IMR-90 (cell line): Measurements from ENCODE around the gene BCAS3. TPM values are rescaled to one million over a fixed set of nuclear protein-coding genes. Genes with fewer than 3 reads are reported as not detected.

Experiments used
- ATAC-seq: fragments of 200-7000 bp; cut with Tn5 transposase; 2 replicates; pipeline ENCODE4 v1.9.1; 2020; ENCODE audit warnings: low read depth, mild to moderate bottlenecking, moderate library complexity
- BruUV-seq: library from RNA; stranded (reverse); fragments of 400-500 nt; replicated peaks from 2 replicates; lab custom pipeline; 2021; lab: Mats Ljungman, UMichigan
- CTCF ChIA-PET: fragments of 300-600 bp; formaldehyde crosslinking; extraction: SDS; loops from one replicate; lab custom pipeline; 2021; ENCODE audit warnings: antibody characterized with exemption; lab: Yijun Ruan, JAX
- POLR2A ChIA-PET: fragments of 300-600 bp; sonication (Branson Sonifier 250); formaldehyde crosslinking; loops from one replicate; lab custom pipeline; 2022; ENCODE audit warnings: antibody characterized with exemption; ENCODE audit not compliant: unreplicated experiment; lab: Charles Lee
- DNase-seq: peaks from one replicate; pipeline ENCODE4 v3.0.0; 2013
- H2AFZ ChIP-seq: replicated peaks from 2 replicates; pipeline ENCODE3; 2013; ENCODE audit warnings: low read length, mild to moderate bottlenecking; ENCODE audit not compliant: poor library complexity
- H2AK5ac ChIP-seq: 2 replicates; pipeline ENCODE4 v1.6.1; 2013; ENCODE audit warnings: low read depth, low read length, inconsistent platforms
- H2AK9ac ChIP-seq: replicated peaks from 2 replicates; pipeline ENCODE3; 2013; ENCODE audit warnings: mild to moderate bottlenecking, low read depth, low read length, moderate library complexity; ENCODE audit not compliant: poor library complexity
- H2BK120ac ChIP-seq: 2 replicates; pipeline ENCODE4 v1.6.1; 2013; ENCODE audit warnings: low read depth, low read length, inconsistent platforms
- H2BK15ac ChIP-seq: 3 replicates; pipeline ENCODE4 v1.6.1; 2013; ENCODE audit warnings: low read depth, low read length, inconsistent platforms
- H2BK20ac ChIP-seq: 2 replicates; pipeline ENCODE4 v1.6.1; 2013; ENCODE audit warnings: low read depth, mild to moderate bottlenecking, inconsistent platforms, low read length, moderate library complexity
- H2BK5ac ChIP-seq: 2 replicates; pipeline ENCODE4 v1.6.1; 2013; ENCODE audit warnings: mild to moderate bottlenecking, low read depth, low read length, inconsistent platforms; ENCODE audit not compliant: poor library complexity, severe bottlenecking
- H3K14ac ChIP-seq: replicated peaks from 2 replicates; pipeline ENCODE4 v1.6.1; 2013; ENCODE audit warnings: low read depth, low read length, inconsistent platforms
- H3K18ac ChIP-seq: 2 replicates; pipeline ENCODE4 v1.6.1; 2013; ENCODE audit warnings: low read depth, low read length, control low read depth
- H3K23ac ChIP-seq: 2 replicates; pipeline ENCODE4 v1.6.1; 2013; ENCODE audit warnings: low read depth, low read length, inconsistent platforms
- H3K27ac ChIP-seq: 2 replicates; pipeline ENCODE4 v1.5.1; 2013; ENCODE audit warnings: mild to moderate bottlenecking, control low read depth, low read length; ENCODE audit not compliant: insufficient read depth
- H3K27me3 ChIP-seq: 2 replicates; pipeline ENCODE4 v1.6.1; 2013; ENCODE audit warnings: low read length; ENCODE audit not compliant: control insufficient read depth, insufficient read depth
- H3K36me3 ChIP-seq: 2 replicates; pipeline ENCODE4 v1.6.1; 2013; ENCODE audit warnings: low read length, mixed read lengths; ENCODE audit not compliant: control insufficient read depth, insufficient read depth
- H3K4ac ChIP-seq: 2 replicates; pipeline ENCODE4 v1.6.1; 2013; ENCODE audit warnings: low read depth, low read length, inconsistent platforms
- H3K4me1 ChIP-seq: 2 replicates; pipeline ENCODE4 v1.6.1; 2013; ENCODE audit warnings: low read length, mixed read lengths; ENCODE audit not compliant: control insufficient read depth, insufficient read depth
- H3K4me2 ChIP-seq: 2 replicates; pipeline ENCODE4 v1.6.1; 2013; ENCODE audit warnings: low read depth, mild to moderate bottlenecking, control low read depth, low read length, moderate library complexity
- H3K4me3 ChIP-seq: 2 replicates; pipeline ENCODE4 v1.5.1; 2013; ENCODE audit warnings: low read depth, mild to moderate bottlenecking, control low read depth, low read length, moderate library complexity; ENCODE audit not compliant: insufficient read depth
- H3K56ac ChIP-seq: 2 replicates; pipeline ENCODE4 v1.6.1; 2013; ENCODE audit warnings: low read length, inconsistent platforms; ENCODE audit not compliant: insufficient read depth; ENCODE audit errors: extremely low read depth
- H3K79me1 ChIP-seq, 2 experiments: 2 replicates each; pipeline ENCODE4 v1.6.1; 2013; ENCODE audit warnings: low read length in 2 of 2, inconsistent platforms in 1 of 2, low read depth in 1 of 2
- H3K9ac ChIP-seq: 2 replicates; pipeline ENCODE4 v1.6.1; 2013; ENCODE audit warnings: low read depth, low read length, control low read depth
- H3K9me1 ChIP-seq: 2 replicates; pipeline ENCODE4 v1.6.1; 2013; ENCODE audit warnings: low read length, inconsistent platforms; ENCODE audit not compliant: insufficient read depth
- H3K9me3 ChIP-seq: 2 replicates; pipeline ENCODE4 v1.6.1; 2013; ENCODE audit warnings: low read length; ENCODE audit not compliant: control insufficient read depth, insufficient read depth
- H4K20me1 ChIP-seq: 2 replicates; pipeline ENCODE4 v1.6.1; 2013; ENCODE audit warnings: low read length, inconsistent platforms; ENCODE audit not compliant: insufficient read depth
- H4K5ac ChIP-seq: 2 replicates; pipeline ENCODE4 v1.6.1; 2013; ENCODE audit warnings: mild to moderate bottlenecking, low read depth, low read length, control low read depth
- H4K8ac ChIP-seq, 2 experiments: 2 replicates each; pipeline ENCODE4 v1.6.1; 2013; ENCODE audit warnings: low read depth in 2 of 2, low read length in 2 of 2, control low read depth in 1 of 2, inconsistent platforms in 1 of 2
- H4K91ac ChIP-seq: 2 replicates; pipeline ENCODE4 v1.6.1; 2013; ENCODE audit warnings: low read depth, low read length, inconsistent platforms; ENCODE audit not compliant: insufficient read depth
- BHLHE40 ChIP-seq: fragments of 150-350 bp; IDR thresholded peaks from 2 replicates; pipeline ENCODE4 v1.6.1; 2016; ENCODE audit warnings: mild to moderate bottlenecking, low read depth, low read length
- CHD1 ChIP-seq: IDR thresholded peaks from 2 replicates; pipeline ENCODE4 v1.6.1; 2012; ENCODE audit warnings: low read depth, low read length, improper control_type of control experiment
- FOS ChIP-seq: fragments of 150-350 bp; IDR thresholded peaks from 2 replicates; pipeline ENCODE4 v1.6.1; 2016; ENCODE audit warnings: low read depth, low read length
- MXI1 ChIP-seq: IDR thresholded peaks from 2 replicates; pipeline ENCODE4 v1.6.1; 2012; ENCODE audit warnings: low read depth, mild to moderate bottlenecking, low read length, moderate library complexity, borderline replicate concordance
- POLR2A ChIP-seq: IDR thresholded peaks from 2 replicates; pipeline ENCODE4 v1.6.1; 2012; ENCODE audit warnings: mild to moderate bottlenecking, low read depth, low read length
- RAD21 ChIP-seq: IDR thresholded peaks from 2 replicates; pipeline ENCODE4 v1.6.1; 2012; ENCODE audit warnings: low read length, improper control_type of control experiment
- RCOR1 ChIP-seq: IDR thresholded peaks from 2 replicates; pipeline ENCODE4 v1.6.1; 2012; ENCODE audit warnings: mild to moderate bottlenecking, low read length, improper control_type of control experiment; ENCODE audit not compliant: insufficient replicate concordance
- RFX5 ChIP-seq: IDR thresholded peaks from 2 replicates; pipeline ENCODE4 v1.8.0; 2012; ENCODE audit warnings: low read depth, mild to moderate bottlenecking, low read length, moderate library complexity
- WGBS, 2 experiments: methylation state at CpG; one replicate each; pipeline versions ENCODE4 v1.1.5 to v1.1.7; 2013; ENCODE audit warnings: missing lambda C conversion rate in 2 of 2; ENCODE audit not compliant: insufficient read length in 1 of 2; ENCODE audit errors: extremely low coverage in 2 of 2; 5-methylcytosine and 5-hydroxymethylcytosine counted together
- dilution Hi-C: fragments of 300-500 bp; cut with HindIII; formaldehyde crosslinking; loops from one replicate; pipeline ENCODE4 v1.14.3; 2018; ENCODE audit warnings: low sequenced_read_pairs; ENCODE audit not compliant: unreplicated experiment
- in situ Hi-C: fragments of 300-500 bp; cut with MboI; formaldehyde crosslinking; loops from 3 replicates; pipeline ENCODE4 v1.14.3; 2019; ENCODE audit warnings: low sequenced_read_pairs, inconsistent platforms, mixed read lengths
- intact Hi-C: fragments of 100-400 bp; cut with micrococcal nuclease; formaldehyde crosslinking; loops from 2 replicates; pipeline ENCODE4 v1.10.0; 2022
- polyA plus RNA-seq, 3 experiments: library from polyadenylated mRNA; depleted of rRNA; stranded (reverse); fragments of >200 nt; gene quantifications; 2 replicates each; pipeline ENCODE4 v1.2.3, GENCODE V29; 2012; ENCODE audit warnings: low replicate concordance in 1 of 3
- total RNA-seq: library from RNA; depleted of rRNA; stranded (reverse); fragments of >200 nt; gene quantifications from 2 replicates; pipeline ENCODE4 v1.2.3, GENCODE V29; 2012
- TF ChIP-seq, protein P1 (sequence below): fragments of 150-350 bp; IDR thresholded peaks from 2 replicates; pipeline ENCODE4 v1.6.1; 2017; ENCODE audit warnings: mild to moderate bottlenecking, antibody characterized with exemption, low read length, low read depth
- TF ChIP-seq, protein P2 (sequence below): conservative IDR thresholded peaks from 2 replicates; pipeline ENCODE4 v1.5.1; 2012; ENCODE audit warnings: mild to moderate bottlenecking, low read depth, low read length, improper control_type of control experiment

Gene BCAS3
- total and polyA plus RNA-seq, 2 of the 4 experiments (the other 2 are of a cell fraction) = 6.3 to 27.1 TPM

DNA sequence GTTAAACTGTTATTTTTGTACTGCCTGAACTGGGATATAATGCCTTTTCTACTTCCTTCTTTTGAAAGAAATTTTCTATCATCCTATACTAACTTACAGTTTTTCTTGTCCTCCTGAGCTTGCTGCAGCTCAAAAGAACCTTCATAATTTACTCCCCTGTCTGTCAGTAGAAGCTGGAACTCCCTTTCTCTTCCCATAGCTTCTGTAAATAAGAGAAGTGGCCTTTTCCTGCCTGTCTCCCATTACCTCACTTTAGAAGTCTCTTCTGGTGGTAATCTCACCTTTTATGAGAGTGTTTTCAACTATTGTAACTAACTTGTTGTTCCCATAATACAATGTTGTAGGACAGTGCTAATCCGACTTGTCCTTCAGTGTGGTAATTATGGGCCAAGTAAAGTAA, 475.2 kb downstream of the BCAS3 start:
- ChIA-PET CTCF (no interaction called here), POLR2A (no interaction called here)
- no peak overlapping the region for H3K18ac ChIP-seq
- H4K5ac ChIP-seq = no peak overlapping the region
- H2BK5ac ChIP-seq = no peak overlapping the region
- no peak overlapping the region for H3K27ac ChIP-seq
- H3K27me3 ChIP-seq = no peaks in the 10 kb centered on the region
- no peak overlapping the region for H4K91ac ChIP-seq
- no peak overlapping the region for H2BK20ac ChIP-seq
- TF ChIP-seq RAD21 (no peak), POLR2A (no peak), MXI1 (no peak), RCOR1 (no peak), FOS (no peak), CHD1 (no peak), RFX5 (no peak), BHLHE40 (no peak)
- TF ChIP-seq, protein P1, sequence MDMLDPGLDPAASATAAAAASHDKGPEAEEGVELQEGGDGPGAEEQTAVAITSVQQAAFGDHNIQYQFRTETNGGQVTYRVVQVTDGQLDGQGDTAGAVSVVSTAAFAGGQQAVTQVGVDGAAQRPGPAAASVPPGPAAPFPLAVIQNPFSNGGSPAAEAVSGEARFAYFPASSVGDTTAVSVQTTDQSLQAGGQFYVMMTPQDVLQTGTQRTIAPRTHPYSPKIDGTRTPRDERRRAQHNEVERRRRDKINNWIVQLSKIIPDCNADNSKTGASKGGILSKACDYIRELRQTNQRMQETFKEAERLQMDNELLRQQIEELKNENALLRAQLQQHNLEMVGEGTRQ = no peak
- TF ChIP-seq, protein P2, sequence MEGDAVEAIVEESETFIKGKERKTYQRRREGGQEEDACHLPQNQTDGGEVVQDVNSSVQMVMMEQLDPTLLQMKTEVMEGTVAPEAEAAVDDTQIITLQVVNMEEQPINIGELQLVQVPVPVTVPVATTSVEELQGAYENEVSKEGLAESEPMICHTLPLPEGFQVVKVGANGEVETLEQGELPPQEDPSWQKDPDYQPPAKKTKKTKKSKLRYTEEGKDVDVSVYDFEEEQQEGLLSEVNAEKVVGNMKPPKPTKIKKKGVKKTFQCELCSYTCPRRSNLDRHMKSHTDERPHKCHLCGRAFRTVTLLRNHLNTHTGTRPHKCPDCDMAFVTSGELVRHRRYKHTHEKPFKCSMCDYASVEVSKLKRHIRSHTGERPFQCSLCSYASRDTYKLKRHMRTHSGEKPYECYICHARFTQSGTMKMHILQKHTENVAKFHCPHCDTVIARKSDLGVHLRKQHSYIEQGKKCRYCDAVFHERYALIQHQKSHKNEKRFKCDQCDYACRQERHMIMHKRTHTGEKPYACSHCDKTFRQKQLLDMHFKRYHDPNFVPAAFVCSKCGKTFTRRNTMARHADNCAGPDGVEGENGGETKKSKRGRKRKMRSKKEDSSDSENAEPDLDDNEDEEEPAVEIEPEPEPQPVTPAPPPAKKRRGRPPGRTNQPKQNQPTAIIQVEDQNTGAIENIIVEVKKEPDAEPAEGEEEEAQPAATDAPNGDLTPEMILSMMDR = no peak
- no peaks in the 10 kb centered on the region for H3K9me1 ChIP-seq
- no peaks in the 10 kb centered on the region for H3K36me3 ChIP-seq
- H3K14ac ChIP-seq = no peak overlapping the region
- no peak overlapping the region for H3K4me3 ChIP-seq
- no peak overlapping the region for H2BK120ac ChIP-seq
- no peak for DNase-seq
- H2AFZ ChIP-seq = no peak overlapping the region
- in situ Hi-C loops = no loop called here
- no peak overlapping the region for H4K8ac ChIP-seq
- no CpG with 5 or more reads among the region's 1 CpG for WGBS, 2 experiments
- no peak overlapping the region for H3K56ac ChIP-seq
- H3K9ac ChIP-seq = no peak overlapping the region
- BruUV-seq = no TSS peak
- no peaks in the 10 kb centered on the region for H3K9me3 ChIP-seq
- no peak overlapping the region for H3K4me2 ChIP-seq
- H3K4me1 ChIP-seq = peaks cover 4% of the 10 kb centered on the region
- no peak overlapping the region for H2AK9ac ChIP-seq
- intact Hi-C loops = loop anchor here (10.0 kb wide), 1 partner anchor 428 kb away; no protein-coding TSS in a partner anchor
- no peak overlapping the region for H2AK5ac ChIP-seq
- ATAC-seq = no peak
- peaks cover 0 to 2% of the 10 kb centered on the region in 2 experiments; a peak in 2 of 4 replicates for H3K79me1 ChIP-seq
- H3K23ac ChIP-seq = no peak overlapping the region
- H3K4ac ChIP-seq = no peak overlapping the region
- H4K20me1 ChIP-seq = no peaks in the 10 kb centered on the region
- no peak overlapping the region for H2BK15ac ChIP-seq
- dilution Hi-C loops = no loop called here
